GM21528 (cell line): ENCODE results near the gene ADAM12.
"Not testable (repeated sequence)": the region's sequence is repeated elsewhere in the genome, so short reads cannot be mapped to it uniquely, and the experiment has no call there.

ENCODE experiments used
- ATAC-seq: cut with Tn5 transposase; IDR thresholded peaks from one replicate; pipeline ENCODE4 v1.9.1; 2021; ENCODE audit warnings: mild to moderate bottlenecking, moderate library complexity; ENCODE audit not compliant: unreplicated experiment, low FRiP score

The ADAM12 gene

GRCh38 chr10:126004752-126005151 lies 383.5 kb downstream of the ADAM12 start:
- ATAC-seq, result no peak

DNA sequence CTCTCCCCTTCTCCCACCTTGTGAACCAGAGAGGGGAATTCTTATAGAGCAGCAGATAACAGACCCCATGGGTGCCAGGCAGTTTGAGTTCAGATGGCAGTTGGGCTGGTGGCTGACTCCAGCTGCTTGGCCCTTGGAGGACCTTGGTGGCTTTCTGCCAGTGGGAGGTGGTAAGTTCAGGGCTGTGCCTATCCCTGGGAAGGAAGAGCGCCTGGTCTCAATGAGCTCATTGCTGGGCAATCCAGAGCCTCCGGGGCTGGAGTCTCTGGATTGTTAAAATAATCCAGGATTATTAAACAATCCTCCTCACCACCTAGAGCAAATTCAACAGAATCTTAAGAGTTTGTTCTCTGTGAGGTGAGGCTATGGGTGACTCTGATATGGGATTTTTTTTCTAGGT lies 386.7 kb downstream of the ADAM12 start:
- ATAC-seq, result no peak

DNA sequence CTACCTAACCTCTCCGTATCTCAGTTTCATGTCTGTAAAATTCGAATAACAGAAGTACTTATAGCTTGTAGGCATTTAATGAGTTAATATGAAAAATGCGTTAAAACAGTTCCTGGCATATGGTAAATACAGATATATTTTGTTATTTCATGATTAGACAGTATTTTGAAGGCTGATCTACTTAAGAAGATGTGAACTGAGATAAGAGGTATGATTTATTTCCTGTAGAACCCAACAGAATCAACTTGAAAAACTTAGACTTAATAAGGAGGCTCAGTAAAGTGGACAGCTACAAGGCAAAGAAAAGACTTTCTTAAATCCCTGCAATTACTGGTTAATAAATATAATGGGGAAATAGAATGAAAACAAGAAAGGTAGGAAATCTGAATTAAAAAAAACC lies 388.6 kb downstream of the ADAM12 start:
- no peak for ATAC-seq

- no peak for ATAC-seq
These were observed 390.7 kb downstream of the ADAM12 start for GRCh38 chr10:125997586-125997985.

DNA sequence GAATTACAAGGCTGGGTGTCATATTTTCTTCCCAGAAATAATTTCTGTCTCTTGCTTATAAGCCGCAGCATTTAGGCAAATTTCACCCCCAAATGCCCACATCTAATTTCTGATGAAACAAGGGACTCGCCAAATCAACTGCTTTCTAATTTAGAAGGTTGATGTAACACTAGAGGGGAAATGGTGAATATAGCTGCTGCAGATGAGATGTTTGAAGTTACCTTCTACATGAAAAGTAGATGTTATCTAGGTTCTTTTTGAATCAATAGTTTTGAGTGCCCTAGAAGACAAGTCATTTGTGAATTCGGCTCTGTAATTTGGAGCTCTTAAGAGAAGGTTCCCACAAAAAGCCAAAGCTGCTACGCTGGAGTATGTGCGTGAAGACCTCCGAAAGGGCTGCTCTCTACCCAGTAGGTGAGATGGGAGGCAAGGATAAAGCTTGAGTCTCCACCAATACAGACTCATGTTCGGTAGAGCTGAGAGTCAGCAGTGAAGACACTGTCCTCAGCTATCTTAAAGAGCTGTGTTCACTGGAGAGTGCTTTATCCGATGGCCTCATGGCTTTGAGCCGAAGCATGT lies 392.5 kb downstream of the ADAM12 start:
- ATAC-seq, result no peak

DNA sequence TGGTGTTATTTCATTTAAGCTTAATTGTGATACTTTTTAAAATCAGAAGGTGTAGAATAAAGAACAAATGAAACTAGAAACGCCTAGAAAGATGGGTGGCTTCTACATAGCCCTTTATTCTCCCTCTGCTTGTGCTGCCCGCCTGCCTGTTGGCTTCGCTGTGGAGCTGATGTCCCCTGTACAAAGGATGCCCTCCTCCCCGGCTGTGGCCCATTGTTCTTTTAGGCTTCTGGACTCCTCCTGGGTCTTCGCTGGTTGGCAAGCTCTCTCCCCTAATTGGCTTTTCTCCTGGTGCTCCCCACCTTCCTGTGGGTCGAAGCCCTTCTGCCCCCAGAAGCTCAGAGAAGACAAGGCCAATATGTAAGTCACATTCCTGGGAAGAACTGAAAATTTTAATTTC lies 393.7 kb downstream of the ADAM12 start:
- no peak for ATAC-seq

DNA sequence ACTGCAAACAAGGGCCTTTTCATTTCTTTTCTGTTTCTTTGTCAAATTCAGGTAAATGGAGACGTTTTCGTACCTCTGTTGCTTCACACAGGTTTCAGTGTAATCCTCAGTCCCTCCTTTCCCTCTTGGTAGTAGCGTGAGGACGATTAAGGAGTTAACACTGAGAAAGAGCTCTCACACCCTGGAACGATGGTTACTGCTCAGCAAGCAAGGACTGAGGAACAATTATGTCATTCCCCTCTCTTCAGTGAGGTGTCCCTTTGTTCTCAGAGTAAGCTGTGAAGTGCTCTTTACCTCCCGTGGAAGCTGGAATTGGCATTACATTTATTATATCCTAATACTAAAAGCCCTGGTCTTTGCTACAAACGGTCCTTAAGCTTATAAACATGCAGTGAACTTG lies 396.0 kb downstream of the ADAM12 start:
- no peak for ATAC-seq

GRCh38 chr10:125991392-125991791 lies 396.9 kb downstream of the ADAM12 start:
- no peak for ATAC-seq

DNA sequence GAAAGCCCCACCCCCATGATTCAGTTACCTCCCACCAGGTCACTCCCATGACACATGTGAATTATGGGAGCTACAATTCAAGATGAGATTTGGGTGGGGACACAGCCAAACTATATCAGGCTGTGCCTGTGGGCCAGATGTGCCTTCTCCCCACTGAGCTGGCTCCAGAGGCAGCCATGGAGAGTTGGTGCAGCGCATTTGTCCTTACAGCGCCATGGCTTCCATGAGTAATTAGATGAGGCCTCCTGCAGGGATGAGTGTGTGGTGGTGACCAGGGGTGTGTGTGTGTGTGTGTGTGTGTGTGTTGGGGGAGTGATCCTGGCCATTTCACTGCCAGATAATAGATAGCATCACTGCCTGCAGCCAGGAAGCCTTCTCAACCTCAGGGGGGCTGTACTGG lies 397.3 kb downstream of the ADAM12 start:
- ATAC-seq, result no peak

- no peak for ATAC-seq
These were observed 398.5 kb downstream of the ADAM12 start for GRCh38 chr10:125989791-125990190.

GRCh38 chr10:125985557-125986240 lies 402.6 kb downstream of the ADAM12 start:
- no peak for ATAC-seq

GRCh38 chr10:125984865-125985495 lies 403.3 kb downstream of the ADAM12 start:
- ATAC-seq, result no peak

GRCh38 chr10:125984346-125984745 lies 403.9 kb downstream of the ADAM12 start:
- ATAC-seq, result no peak

- ATAC-seq, result no peak
These were observed 404.6 kb downstream of the ADAM12 start for GRCh38 chr10:125983656-125984055.

GRCh38 chr10:125983161-125983560 lies 405.1 kb downstream of the ADAM12 start:
- ATAC-seq, result no peak

- peak; percentile 78 for ATAC-seq
These were observed 405.9 kb downstream of the ADAM12 start for GRCh38 chr10:125982260-125982948.

GRCh38 chr10:125980521-125981035 lies 407.7 kb downstream of the ADAM12 start:
- no peak for ATAC-seq

- ATAC-seq, result no peak
These were observed 408.3 kb downstream of the ADAM12 start for GRCh38 chr10:125979976-125980375.

GRCh38 chr10:125976960-125977605 lies 411.2 kb downstream of the ADAM12 start:
- no peak for ATAC-seq

DNA sequence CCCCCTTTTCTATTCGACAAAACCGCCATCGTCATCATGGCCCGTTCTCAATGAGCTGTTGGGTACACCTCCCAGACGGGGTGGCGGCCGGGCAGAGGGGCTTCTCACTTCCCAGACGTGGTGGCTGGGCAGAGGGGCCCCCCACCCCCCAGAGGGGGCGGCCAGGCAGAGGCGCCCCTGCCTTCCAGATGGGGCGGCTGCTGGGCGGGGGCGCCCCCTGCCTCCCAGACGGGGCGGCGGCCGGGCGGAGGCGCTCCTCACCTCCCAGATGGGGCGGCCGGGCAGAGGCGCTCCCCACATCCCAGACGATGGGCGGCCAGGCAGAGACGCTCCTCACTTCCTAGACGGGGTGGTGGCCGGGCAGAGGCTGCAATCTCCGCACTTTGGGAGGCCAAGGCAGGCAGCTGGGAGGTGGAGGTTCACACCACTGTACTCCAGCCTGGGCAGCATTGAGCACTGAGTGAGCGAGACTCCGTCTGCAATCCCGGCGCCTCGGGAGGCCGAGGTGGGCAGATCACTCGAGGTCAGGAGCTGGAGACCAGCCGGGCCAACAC lies 418.1 kb downstream of the ADAM12 start:
- ATAC-seq, result not testable (repeated sequence)
